Measurements from ENCODE around the gene HOOK2.

DNA sequence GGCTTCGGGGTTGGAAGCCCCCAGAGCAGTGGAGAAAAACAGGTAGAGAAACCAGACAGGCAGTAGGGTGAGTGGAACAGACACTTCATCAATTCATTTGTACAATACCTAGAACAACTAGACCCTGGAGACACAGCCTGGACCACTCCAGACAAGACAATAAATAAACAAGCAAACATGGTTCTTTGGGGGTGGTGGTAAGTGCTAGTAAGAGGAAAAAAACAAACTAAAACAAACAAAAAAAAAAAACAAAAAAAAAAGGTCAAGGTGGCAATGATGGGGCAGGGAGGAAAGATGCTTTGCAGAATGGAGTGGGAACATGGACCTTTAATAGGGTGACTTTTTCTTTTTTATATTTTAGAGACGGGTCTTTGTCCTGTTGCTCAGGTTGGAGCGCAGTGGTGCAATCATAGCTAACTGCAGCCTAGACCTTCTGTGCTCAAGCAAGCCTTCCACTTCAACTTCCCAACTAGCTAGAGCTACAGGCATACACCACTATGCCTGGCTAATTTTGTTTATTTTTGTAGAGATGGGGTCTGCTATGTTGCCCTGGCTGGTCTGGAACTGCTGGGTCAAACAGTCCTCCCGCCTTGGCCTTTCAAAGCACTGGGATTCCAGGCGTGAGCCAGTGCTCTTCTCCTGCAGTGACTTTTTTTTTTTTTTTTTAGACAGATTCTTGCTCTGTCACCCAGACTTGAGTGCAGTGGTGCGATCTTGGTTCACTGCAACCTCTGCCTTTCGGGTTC lies 19.0 kb upstream of the HOOK2 start:
- TF ChIP-seq, protein P1, sequence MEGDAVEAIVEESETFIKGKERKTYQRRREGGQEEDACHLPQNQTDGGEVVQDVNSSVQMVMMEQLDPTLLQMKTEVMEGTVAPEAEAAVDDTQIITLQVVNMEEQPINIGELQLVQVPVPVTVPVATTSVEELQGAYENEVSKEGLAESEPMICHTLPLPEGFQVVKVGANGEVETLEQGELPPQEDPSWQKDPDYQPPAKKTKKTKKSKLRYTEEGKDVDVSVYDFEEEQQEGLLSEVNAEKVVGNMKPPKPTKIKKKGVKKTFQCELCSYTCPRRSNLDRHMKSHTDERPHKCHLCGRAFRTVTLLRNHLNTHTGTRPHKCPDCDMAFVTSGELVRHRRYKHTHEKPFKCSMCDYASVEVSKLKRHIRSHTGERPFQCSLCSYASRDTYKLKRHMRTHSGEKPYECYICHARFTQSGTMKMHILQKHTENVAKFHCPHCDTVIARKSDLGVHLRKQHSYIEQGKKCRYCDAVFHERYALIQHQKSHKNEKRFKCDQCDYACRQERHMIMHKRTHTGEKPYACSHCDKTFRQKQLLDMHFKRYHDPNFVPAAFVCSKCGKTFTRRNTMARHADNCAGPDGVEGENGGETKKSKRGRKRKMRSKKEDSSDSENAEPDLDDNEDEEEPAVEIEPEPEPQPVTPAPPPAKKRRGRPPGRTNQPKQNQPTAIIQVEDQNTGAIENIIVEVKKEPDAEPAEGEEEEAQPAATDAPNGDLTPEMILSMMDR (conservative IDR thresholded peaks at IDR 0.05; ENCODE audit: low read depth in 2 of 2), result no peak
- TF ChIP-seq EZH2 (IDR thresholded peaks at IDR 0.05; ENCODE audit: low read depth, unreplicated experiment) (no peak), JUNB (IDR thresholded peaks at IDR 0.05; ENCODE audit: unreplicated experiment) (no peak), POLR2AphosphoS5 (IDR thresholded peaks at IDR 0.05; ENCODE audit: low read depth) (no peak), EZH2phosphoT487 (IDR thresholded peaks at IDR 0.05; ENCODE audit: unreplicated experiment) (no peak), NANOG (IDR thresholded peaks at IDR 0.05; ENCODE audit: borderline replicate concordance) (no peak), CREB1 (CRISPR knock-in tag; IDR thresholded peaks at IDR 0.05; ENCODE audit: low read depth) (no peak), ZNF114 (CRISPR knock-in tag; IDR thresholded peaks at IDR 0.05) (no peak)
- TF ChIP-seq, protein P2, sequence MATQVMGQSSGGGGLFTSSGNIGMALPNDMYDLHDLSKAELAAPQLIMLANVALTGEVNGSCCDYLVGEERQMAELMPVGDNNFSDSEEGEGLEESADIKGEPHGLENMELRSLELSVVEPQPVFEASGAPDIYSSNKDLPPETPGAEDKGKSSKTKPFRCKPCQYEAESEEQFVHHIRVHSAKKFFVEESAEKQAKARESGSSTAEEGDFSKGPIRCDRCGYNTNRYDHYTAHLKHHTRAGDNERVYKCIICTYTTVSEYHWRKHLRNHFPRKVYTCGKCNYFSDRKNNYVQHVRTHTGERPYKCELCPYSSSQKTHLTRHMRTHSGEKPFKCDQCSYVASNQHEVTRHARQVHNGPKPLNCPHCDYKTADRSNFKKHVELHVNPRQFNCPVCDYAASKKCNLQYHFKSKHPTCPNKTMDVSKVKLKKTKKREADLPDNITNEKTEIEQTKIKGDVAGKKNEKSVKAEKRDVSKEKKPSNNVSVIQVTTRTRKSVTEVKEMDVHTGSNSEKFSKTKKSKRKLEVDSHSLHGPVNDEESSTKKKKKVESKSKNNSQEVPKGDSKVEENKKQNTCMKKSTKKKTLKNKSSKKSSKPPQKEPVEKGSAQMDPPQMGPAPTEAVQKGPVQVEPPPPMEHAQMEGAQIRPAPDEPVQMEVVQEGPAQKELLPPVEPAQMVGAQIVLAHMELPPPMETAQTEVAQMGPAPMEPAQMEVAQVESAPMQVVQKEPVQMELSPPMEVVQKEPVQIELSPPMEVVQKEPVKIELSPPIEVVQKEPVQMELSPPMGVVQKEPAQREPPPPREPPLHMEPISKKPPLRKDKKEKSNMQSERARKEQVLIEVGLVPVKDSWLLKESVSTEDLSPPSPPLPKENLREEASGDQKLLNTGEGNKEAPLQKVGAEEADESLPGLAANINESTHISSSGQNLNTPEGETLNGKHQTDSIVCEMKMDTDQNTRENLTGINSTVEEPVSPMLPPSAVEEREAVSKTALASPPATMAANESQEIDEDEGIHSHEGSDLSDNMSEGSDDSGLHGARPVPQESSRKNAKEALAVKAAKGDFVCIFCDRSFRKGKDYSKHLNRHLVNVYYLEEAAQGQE (IDR thresholded peaks at IDR 0.05; ENCODE audit: unreplicated experiment), result no peak
- TF ChIP-seq, protein P3, sequence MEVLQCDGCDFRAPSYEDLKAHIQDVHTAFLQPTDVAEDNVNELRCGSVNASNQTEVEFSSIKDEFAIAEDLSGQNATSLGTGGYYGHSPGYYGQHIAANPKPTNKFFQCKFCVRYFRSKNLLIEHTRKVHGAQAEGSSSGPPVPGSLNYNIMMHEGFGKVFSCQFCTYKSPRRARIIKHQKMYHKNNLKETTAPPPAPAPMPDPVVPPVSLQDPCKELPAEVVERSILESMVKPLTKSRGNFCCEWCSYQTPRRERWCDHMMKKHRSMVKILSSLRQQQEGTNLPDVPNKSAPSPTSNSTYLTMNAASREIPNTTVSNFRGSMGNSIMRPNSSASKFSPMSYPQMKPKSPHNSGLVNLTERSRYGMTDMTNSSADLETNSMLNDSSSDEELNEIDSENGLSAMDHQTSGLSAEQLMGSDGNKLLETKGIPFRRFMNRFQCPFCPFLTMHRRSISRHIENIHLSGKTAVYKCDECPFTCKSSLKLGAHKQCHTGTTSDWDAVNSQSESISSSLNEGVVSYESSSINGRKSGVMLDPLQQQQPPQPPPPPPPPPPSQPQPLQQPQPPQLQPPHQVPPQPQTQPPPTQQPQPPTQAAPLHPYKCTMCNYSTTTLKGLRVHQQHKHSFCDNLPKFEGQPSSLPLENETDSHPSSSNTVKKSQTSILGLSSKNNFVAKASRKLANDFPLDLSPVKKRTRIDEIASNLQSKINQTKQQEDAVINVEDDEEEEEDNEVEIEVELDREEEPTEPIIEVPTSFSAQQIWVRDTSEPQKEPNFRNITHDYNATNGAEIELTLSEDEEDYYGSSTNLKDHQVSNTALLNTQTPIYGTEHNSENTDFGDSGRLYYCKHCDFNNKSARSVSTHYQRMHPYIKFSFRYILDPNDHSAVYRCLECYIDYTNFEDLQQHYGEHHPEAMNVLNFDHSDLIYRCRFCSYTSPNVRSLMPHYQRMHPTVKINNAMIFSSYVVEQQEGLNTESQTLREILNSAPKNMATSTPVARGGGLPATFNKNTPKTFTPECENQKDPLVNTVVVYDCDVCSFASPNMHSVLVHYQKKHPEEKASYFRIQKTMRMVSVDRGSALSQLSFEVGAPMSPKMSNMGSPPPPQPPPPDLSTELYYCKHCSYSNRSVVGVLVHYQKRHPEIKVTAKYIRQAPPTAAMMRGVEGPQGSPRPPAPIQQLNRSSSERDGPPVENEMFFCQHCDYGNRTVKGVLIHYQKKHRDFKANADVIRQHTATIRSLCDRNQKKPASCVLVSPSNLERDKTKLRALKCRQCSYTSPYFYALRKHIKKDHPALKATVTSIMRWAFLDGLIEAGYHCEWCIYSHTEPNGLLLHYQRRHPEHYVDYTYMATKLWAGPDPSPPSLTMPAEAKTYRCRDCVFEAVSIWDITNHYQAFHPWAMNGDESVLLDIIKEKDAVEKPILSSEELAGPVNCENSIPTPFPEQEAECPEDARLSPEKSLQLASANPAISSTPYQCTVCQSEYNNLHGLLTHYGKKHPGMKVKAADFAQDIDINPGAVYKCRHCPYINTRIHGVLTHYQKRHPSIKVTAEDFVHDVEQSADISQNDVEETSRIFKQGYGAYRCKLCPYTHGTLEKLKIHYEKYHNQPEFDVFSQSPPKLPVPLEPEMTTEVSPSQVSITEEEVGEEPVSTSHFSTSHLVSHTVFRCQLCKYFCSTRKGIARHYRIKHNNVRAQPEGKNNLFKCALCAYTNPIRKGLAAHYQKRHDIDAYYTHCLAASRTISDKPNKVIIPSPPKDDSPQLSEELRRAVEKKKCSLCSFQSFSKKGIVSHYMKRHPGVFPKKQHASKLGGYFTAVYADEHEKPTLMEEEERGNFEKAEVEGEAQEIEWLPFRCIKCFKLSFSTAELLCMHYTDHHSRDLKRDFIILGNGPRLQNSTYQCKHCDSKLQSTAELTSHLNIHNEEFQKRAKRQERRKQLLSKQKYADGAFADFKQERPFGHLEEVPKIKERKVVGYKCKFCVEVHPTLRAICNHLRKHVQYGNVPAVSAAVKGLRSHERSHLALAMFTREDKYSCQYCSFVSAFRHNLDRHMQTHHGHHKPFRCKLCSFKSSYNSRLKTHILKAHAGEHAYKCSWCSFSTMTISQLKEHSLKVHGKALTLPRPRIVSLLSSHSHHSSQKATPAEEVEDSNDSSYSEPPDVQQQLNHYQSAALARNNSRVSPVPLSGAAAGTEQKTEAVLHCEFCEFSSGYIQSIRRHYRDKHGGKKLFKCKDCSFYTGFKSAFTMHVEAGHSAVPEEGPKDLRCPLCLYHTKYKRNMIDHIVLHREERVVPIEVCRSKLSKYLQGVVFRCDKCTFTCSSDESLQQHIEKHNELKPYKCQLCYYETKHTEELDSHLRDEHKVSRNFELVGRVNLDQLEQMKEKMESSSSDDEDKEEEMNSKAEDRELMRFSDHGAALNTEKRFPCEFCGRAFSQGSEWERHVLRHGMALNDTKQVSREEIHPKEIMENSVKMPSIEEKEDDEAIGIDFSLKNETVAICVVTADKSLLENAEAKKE (CRISPR knock-in tag; IDR thresholded peaks at IDR 0.05), result no peak
